Measurements from ENCODE around the gene MLLT3.

- TF ChIP-seq POLR2A (IDR thresholded peaks at IDR 0.05) (no peak), CTCF (IDR thresholded peaks at IDR 0.05) (no peak)
Observed at GRCh38 chr9:20463823-20464222, 158.5 kb downstream of the MLLT3 start.

Data from thyroid gland (tissue), 4 donors.